AG04449 (cell line): Measurements from ENCODE around the gene CLIC6.

Experiments used
- CTCF ChIA-PET: fragments of 350-600 bp; formaldehyde crosslinking; extraction: SDS; loops from one replicate; lab custom pipeline; 2021; ENCODE audit warnings: antibody characterized with exemption; lab: Yijun Ruan, JAX
- POLR2A ChIA-PET: fragments of 400-600, 350-600 bp; formaldehyde crosslinking; extraction: SDS; loops from one replicate; lab custom pipeline; 2020; ENCODE audit warnings: antibody characterized with exemption, inconsistent platforms; lab: Yijun Ruan, JAX
- DNase-seq: peaks from one replicate; pipeline ENCODE4 v3.0.0-alpha.2; 2010; ENCODE audit warnings: low read depth, low spot score
- H3K4me3 ChIP-seq: 2 replicates; pipeline ENCODE4 v1.5.1; 2011; ENCODE audit warnings: low read depth, mild to moderate bottlenecking, control low read depth, low read length
- TF ChIP-seq, protein P1 (sequence below): IDR thresholded peaks from one replicate; pipeline ENCODE4 v1.5.1; 2011; ENCODE audit warnings: mild to moderate bottlenecking, moderate library complexity, low read length, control low read depth, inconsistent platforms; ENCODE audit not compliant: insufficient read depth; ENCODE audit errors: missing control alignments

The CLIC6 gene

DNA sequence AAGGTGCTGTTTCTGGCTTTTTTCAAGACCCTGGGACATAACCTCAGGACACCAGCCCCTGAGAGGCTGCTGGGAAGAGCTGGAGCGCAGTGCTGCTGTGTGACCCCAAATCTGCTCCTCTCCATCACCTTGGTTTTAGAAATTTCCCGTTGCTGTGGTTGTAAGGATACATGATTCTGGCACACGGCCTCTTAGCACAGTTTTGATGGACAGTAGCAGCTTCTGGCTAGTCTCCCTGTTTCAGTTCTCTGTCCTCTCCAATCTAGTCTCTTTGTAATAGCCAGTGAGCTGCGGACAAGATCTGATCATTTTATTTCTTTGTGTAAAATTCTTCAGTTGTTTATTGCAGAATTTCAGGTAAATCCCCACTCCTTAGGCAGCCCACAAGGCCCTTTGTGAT is 3.1 kb downstream of the CLIC6 start:
- CTCF ChIA-PET, result interaction anchor here (1.5 to 1.9 kb wide), 2 partner anchors 21 to 23 kb away, joined by 4 to 5 read pairs; no protein-coding TSS in a partner anchor

DNA sequence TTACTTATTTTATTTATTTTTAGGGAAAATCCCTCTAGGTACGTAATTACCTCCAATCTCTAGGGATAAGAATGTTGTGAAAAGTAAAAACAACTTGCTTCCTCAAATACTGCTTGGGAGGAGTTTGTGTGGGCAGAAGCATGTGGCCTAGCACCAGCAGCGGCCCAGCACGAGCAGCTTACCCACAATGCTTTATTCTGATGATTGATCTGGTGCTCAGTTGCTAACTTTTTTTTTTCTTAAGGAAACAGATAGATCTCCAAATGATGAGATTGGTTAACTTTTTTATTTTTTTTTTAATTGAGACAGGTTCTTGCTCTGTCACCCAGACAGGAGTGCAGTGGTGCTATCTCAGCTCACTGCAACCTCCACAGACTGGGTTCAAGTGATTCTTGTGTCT is 4.2 kb downstream of the CLIC6 start:
- TF ChIP-seq, protein P1, sequence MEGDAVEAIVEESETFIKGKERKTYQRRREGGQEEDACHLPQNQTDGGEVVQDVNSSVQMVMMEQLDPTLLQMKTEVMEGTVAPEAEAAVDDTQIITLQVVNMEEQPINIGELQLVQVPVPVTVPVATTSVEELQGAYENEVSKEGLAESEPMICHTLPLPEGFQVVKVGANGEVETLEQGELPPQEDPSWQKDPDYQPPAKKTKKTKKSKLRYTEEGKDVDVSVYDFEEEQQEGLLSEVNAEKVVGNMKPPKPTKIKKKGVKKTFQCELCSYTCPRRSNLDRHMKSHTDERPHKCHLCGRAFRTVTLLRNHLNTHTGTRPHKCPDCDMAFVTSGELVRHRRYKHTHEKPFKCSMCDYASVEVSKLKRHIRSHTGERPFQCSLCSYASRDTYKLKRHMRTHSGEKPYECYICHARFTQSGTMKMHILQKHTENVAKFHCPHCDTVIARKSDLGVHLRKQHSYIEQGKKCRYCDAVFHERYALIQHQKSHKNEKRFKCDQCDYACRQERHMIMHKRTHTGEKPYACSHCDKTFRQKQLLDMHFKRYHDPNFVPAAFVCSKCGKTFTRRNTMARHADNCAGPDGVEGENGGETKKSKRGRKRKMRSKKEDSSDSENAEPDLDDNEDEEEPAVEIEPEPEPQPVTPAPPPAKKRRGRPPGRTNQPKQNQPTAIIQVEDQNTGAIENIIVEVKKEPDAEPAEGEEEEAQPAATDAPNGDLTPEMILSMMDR, result no peak
- H3K4me3 ChIP-seq, result no peak overlapping the region
- ChIA-PET POLR2A (no interaction called here), CTCF (no interaction called here)
- DNase-seq, result no peak

More for the DNA sequence above, 3.1 kb downstream of the CLIC6 start:
- DNase-seq, result no peak
- POLR2A ChIA-PET, result no interaction called here
- TF ChIP-seq, protein P1, result no peak
- no peak overlapping the region for H3K4me3 ChIP-seq

DNA sequence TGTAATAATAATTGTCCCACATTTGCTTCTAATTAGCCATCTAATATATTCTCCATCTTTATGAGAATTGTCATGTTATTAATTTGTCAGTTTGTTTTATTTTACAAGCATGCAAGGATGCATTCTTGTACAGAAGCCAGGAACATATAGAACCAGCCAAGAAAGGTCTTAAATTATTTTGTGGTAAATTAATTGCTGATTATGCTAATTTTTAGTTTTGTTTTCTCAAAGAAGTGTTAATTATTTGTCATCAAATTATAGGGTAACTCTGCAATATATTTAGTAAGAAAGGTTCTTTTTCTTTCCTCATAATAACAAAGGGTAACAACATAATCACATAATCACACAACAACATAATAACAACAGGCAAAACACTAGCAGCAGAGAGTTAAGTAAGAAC is 5.7 kb downstream of the CLIC6 start:
- POLR2A ChIA-PET, result no interaction called here
- CTCF ChIA-PET, result interaction anchor here (0.7 kb wide), 1 partner anchor 15 kb away, joined by 3 read pairs; no protein-coding TSS in a partner anchor
- no peak for DNase-seq
- no peak overlapping the region for H3K4me3 ChIP-seq
- TF ChIP-seq, protein P1, result no peak

DNA sequence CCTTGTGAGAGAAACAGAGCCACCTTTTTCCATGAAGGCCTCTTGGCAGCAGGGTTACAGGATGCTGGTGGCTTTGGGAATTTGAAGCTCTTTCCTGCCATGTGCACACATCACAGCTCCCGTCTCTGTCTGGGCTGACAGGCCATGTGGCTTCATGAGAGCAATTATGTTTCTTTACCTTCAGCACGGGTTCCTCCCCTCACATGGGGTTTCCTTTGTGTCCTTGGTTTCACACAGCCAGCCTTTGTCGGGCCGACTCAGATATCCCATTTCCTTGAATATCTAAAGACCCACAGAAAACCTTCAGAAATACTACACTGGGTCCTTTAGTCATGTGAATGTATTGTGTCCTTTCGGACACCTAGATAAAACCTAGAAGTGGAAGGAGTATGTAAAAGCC is 7.1 kb downstream of the CLIC6 start:
- H3K4me3 ChIP-seq, result no peak overlapping the region
- CTCF ChIA-PET, result no interaction called here
- TF ChIP-seq, protein P1, result no peak
- no peak for DNase-seq
- POLR2A ChIA-PET, result no interaction called here

DNA sequence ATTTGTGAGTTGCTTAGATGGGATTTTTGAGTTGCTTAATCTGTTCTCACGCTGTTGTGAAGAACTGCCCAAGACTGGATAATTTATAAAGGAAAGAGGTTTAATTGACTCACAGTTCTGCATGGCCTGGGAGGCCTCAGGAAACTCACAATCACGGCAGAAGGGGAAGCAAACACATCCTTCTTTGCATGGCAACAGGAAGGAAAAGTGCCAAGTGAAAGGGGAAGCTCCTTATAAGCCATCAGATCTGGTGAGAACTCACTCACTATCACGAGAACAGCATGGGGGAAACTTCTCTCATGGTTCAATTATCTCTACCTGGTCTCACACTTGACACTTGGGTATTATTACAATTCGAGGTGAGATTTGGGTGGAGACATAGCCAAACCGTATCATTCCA is 10.3 kb downstream of the CLIC6 start:
- CTCF ChIA-PET, result interaction anchor here (2.6 kb wide), 1 partner anchor 14 kb away, joined by 6 read pairs; no protein-coding TSS in a partner anchor
- H3K4me3 ChIP-seq, result no peak overlapping the region
- POLR2A ChIA-PET, result no interaction called here
- TF ChIP-seq, protein P1, result no peak
- DNase-seq, result no peak

DNA sequence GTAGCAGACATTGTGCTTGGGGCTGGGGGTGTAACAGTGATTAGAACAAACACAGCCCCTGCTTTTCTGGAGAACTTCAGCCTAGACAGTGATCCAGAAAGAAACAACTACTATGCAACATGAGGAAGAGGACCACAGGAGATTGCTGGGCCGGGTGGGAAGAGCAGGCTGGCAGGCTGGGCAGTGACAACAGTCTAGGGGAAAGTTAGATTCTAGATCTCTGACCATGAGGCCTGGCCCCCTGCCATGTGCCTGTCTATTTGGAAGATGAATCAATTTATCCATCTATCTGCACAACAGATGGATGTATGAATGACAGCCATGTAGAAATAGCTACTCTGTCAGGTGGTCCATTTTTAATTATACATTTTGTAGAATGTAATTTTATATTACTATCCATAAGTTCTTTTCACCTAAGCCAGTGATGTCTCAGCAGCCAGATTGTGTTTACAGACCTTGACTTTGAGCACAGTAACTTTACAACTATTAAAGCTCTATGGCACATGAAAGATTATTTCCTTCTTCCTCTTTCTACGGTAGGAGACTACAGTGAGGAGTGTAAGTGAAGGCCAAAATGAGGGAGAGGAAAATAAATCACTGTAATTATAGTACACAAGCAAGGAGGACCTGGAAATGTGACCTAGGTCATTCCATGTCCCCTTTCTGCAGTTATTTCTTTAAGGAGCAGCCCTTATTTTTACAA is 15.5 kb downstream of the CLIC6 start:
- ChIA-PET POLR2A (no interaction called here), CTCF (no interaction called here)
- no peak overlapping the region for H3K4me3 ChIP-seq
- TF ChIP-seq, protein P1, result no peak
- no peak for DNase-seq
